Cardiac septum (tissue), 1 donor: ENCODE results near the gene PSMD1. TPM values are rescaled to one million over a fixed set of nuclear protein-coding genes. Genes with fewer than 3 reads are reported as not detected.
A peak's percentile ranks its signal among the peaks of the same experiment; 100 is the strongest.

ENCODE experiments used
- DNase-seq: peaks from one replicate; pipeline ENCODE4 v3.0.0-alpha.2; 2020; ENCODE audit warnings: low spot score
- intact Hi-C: fragments of 100-400 bp; cut with DNase I; formaldehyde crosslinking; loops from one replicate; pipeline ENCODE4 v1.14.0; 2022
- total RNA-seq: library from RNA; stranded (reverse); fragmentation: NEBNext Ultra II Directional; extraction: Animal tissue kit (Norgen Biotek cat#: 25700); gene quantifications from one replicate; pipeline ENCODE4 v1.2.1, GENCODE V29; 2021
- donor health status: DM: no; HTN: no; CAD: no.

PSMD1 gene
- total RNA-seq, 1 donor from 2014 or later: 87.0 TPM

DNA sequence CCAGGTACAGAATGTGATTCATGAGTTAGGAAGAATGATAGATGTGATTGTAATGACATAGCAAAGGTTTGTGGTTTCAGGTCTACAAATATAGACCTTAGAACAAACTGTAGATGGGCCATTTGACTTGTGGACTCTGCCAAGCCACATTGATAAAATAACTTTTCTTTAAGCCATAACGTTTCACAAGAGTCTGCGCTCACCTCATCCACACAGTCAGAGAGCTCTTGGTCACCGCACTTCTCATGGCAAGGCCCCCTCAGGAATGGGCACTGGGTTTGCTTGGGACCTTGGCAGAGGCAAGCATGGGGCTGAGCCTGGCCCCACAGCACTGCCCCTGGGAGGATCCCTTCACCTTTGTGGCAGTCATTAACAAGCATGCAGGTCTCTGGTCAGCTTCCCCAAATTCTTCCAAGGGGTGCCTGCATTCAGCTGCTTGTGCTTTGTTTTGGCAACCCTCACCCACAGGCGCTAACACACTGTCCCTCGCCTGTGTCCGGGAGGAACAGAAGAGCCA, 155.7 kb downstream of the PSMD1 start:
- no peak for DNase-seq
- intact Hi-C loops: no loop called here

DNA sequence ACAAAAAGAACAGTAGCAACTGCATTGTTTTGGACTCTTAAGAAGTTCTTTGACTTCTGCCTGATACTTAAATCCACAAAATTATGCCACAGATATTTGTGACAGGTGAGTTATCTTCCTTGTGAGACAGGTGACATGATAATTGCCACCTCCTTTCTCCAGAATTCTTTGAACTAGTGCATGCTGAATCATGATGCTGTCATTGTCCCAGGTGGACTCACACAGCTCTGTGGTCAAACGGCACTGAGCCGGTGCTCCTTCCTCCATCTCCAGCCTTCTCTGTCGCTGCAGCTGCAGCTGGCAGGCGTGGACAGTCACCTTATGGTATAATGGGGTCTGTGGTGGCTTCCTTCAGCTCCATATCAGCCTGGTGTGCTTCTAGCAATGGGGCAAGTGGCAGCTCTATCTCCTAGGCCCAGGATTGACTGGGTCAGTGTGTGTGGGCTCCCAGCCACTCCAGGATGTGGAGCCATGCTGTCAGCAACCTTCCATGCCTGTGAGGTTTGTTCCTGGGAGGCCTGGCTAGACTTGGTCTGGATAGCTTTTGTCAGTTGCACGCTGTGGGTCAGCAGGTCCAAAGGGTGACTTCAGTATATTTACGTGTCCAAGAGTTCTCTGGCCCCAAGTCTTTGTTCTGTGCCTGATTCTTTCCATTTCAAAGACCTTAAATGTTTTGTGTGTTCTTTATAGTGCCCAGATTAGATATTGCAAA, 157.4 kb downstream of the PSMD1 start:
- intact Hi-C loops: no loop called here
- DNase-seq: no peak

DNA sequence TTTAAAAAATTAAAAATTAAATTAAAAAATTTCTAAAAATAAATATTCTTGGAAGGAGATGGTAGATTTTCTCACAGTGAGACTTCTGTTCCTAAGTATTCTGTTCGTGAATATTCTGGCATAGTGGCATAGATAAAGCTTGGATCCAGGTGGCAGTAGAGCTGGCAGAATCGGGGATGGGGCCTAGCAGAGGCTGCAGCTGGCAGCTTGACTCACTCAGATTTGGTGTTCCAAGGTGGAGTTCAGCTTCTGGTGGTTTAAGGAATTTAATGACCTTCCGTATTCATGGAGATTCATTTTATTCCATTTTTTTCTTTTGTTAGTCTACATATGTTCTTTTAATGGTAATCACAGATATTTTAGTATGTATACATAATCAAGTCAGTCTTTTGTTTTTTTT, 161.7 kb downstream of the PSMD1 start:
- intact Hi-C loops: no loop called here
- DNase-seq: peak; percentile 44

GRCh38 chr2:231219289-231219688, 162.6 kb downstream of the PSMD1 start:
- intact Hi-C loops: no loop called here
- no peak for DNase-seq

DNA sequence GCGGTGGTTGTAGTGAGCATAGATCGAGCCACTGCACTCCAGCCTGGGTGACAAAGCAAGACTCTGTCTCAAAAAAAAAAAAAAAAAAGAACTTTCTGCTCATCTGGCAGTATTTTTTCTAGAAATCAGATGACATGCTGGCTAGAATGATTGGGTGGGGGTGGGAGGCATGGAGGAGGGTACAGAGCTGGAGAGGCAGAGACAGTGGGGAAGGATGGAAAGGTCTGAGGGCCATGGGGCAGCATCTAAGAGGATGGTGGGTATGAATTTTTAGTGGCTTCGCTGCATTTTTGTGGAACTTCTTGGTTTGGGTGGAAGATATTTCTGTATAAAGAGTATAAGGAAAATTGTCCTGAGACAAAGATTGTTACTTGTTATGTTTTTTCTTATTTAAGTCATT, 165.1 kb downstream of the PSMD1 start:
- no peak for DNase-seq
- intact Hi-C loops: no loop called here

Other genes starting within 250 kb of the PSMD1 start
- 18.4 TPM for gene ITM2C, start 191.9 kb upstream of the PSMD1 start, total RNA-seq
- gene GPR55, start 131.6 kb upstream of the PSMD1 start, total RNA-seq: not detected
- not detected for gene SPATA3, start 60.7 kb upstream of the PSMD1 start, total RNA-seq
- gene C2orf72, start 19.3 kb upstream of the PSMD1 start, total RNA-seq: 0.08 TPM
- 2.9 TPM for gene HTR2B, start 68.2 kb downstream of the PSMD1 start, total RNA-seq
- 3.9 TPM for gene ARMC9, start 141.8 kb downstream of the PSMD1 start, total RNA-seq